GM18526 (cell line): ENCODE measurements around the gene RHOF.
A peak's percentile ranks its signal among the peaks of the same experiment; 100 is the strongest.

Experiments
- POLR2A ChIP-seq: IDR thresholded peaks from 3 replicates; pipeline ENCODE4 v1.6.1; 2011; ENCODE audit not compliant: insufficient read length; ENCODE audit errors: extremely low read depth

Gene RHOF

GRCh38 chr12:121810833-121811433, 17.4 kb upstream of the RHOF start:
- no peak for TF ChIP-seq POLR2A

GRCh38 chr12:121810234-121810817, 16.8 kb upstream of the RHOF start:
- no peak for TF ChIP-seq POLR2A

GRCh38 chr12:121809712-121810116, 16.2 kb upstream of the RHOF start:
- TF ChIP-seq POLR2A = no peak

- TF ChIP-seq POLR2A = no peak
These were observed 15.1 kb upstream of the RHOF start for GRCh38 chr12:121808623-121809022.

- no peak for TF ChIP-seq POLR2A
These were observed 14.3 kb upstream of the RHOF start for GRCh38 chr12:121807642-121808347.

- TF ChIP-seq POLR2A = no peak
These were observed 13.3 kb upstream of the RHOF start for GRCh38 chr12:121806546-121807423.

GRCh38 chr12:121806009-121806545, 12.6 kb upstream of the RHOF start:
- no peak for TF ChIP-seq POLR2A

- TF ChIP-seq POLR2A = no peak
These were observed 11.9 kb upstream of the RHOF start for GRCh38 chr12:121805171-121806008.

- TF ChIP-seq POLR2A = peak; percentile 46
These were observed 11.1 kb upstream of the RHOF start for GRCh38 chr12:121804417-121805111.

- TF ChIP-seq POLR2A = peak; percentile 46
These were observed 10.5 kb upstream of the RHOF start, which contains the start of gene SETD1B for GRCh38 chr12:121803861-121804416. TSS of gene SETD1B (plus strand) at chr12:121804009. CDS start at chr12:121804738, 729 bp downstream.

GRCh38 chr12:121802843-121803698, 9.6 kb upstream of the RHOF start:
- TF ChIP-seq POLR2A = peak; percentile 77

GRCh38 chr12:121802485-121802842, 9.0 kb upstream of the RHOF start:
- TF ChIP-seq POLR2A = no peak
